ENCODE data around the gene NYAP1.
"Not testable (repeated sequence)": the region's sequence is repeated elsewhere in the genome, so short reads cannot be mapped to it uniquely, and the experiment has no call there.

GRCh38 chr7:100447363-100447762, 36.4 kb upstream of the NYAP1 start:
- TF ChIP-seq, protein P1, sequence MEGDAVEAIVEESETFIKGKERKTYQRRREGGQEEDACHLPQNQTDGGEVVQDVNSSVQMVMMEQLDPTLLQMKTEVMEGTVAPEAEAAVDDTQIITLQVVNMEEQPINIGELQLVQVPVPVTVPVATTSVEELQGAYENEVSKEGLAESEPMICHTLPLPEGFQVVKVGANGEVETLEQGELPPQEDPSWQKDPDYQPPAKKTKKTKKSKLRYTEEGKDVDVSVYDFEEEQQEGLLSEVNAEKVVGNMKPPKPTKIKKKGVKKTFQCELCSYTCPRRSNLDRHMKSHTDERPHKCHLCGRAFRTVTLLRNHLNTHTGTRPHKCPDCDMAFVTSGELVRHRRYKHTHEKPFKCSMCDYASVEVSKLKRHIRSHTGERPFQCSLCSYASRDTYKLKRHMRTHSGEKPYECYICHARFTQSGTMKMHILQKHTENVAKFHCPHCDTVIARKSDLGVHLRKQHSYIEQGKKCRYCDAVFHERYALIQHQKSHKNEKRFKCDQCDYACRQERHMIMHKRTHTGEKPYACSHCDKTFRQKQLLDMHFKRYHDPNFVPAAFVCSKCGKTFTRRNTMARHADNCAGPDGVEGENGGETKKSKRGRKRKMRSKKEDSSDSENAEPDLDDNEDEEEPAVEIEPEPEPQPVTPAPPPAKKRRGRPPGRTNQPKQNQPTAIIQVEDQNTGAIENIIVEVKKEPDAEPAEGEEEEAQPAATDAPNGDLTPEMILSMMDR (IDR thresholded peaks at IDR 0.05) = not testable (repeated sequence)
- TF ChIP-seq POLR2A, EP300 (IDR thresholded peaks at IDR 0.05): not testable (repeated sequence)
